ENCODE measurements around the gene CTR9.
"Not testable (repeated sequence)": the region's sequence is repeated elsewhere in the genome, so short reads cannot be mapped to it uniquely, and the experiment has no call there.

Gene CTR9

DNA sequence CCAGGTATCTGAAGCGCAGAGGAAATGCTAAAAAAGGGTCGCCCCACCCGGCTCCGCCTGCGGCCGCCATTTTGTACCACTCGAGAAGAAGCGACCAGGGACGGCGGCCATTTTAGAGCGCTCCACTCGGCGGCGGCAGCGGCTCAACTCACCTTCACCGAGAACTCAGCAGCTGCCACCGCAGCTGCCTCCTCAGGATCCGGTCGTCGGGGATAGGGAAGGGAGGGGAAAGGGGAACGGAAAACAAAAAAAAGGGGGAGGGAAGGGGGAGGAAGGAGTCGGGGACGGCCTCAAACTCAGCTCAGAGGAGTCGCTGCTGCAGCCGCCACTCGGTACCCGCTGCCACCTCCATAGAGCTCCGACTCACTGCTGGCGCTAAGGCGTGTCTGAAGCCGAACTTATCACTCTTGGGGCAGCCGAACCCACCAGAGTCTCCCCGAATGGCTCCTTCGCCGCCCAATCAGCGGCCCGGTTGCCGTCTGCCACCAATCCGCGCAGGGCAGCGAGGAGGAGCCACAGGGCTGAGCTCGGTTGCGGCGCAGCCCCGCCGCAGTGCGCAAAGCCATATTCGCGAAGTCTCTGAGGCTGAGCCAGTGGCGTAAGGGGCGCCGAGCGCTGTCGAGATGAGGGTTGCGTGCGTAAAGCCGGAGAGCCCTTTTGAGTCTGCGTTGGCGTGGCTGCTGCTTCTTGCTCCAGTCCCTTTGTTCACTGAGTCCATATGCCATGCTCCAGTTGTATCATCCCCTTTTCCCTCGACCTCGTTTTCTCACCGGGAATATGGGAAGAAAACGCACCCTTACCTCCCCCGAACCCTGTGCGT lies 57.7 kb downstream of the CTR9 start, which contains the start of gene EIF4G2:
Gene EIF4G2, minus strand, starts transcription at position 374 of the 820 bp plus-strand sequence.
- in situ Hi-C loops (cut with MboI; ENCODE audit: low sequenced_read_pairs) = no loop called here

DNA sequence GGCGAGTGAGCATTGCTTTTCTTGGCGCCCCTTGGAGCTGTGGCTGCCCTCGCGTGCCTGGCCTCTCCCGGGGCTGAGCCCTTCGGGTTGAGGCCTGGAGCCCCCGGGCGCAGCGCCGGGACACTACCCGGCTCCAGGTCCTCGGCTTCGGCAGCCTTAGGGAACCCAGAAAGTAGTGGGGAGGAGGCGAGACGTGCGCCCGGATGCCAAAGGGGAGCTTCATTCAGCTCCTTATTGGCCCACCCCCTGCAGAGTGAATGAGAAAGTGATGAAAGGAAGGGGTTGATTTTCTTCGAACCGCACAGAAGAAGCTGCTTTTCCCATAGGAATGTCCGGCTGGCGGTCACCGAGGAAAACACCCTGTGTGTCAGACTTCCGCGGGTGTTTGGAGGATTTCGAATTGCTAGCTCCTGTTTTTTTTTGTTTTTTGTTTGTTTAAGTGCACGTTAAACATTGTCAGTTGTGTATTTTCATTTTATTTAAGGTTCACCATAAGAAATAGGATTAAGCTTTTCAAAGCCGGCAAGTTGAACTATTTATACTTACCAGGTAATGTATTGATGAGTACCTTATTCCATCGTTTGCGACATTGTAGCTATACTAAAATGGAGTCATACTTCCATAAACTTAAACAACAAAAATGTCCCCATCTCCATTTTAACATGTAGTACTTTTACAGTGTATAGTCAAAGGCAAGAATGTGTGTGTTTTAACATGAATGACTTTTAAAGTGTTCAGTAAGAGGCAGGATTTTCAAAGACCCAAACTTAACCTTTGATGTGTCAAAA lies 58.5 kb downstream of the CTR9 start:
- in situ Hi-C loops (cut with MboI; ENCODE audit: low sequenced_read_pairs) = no loop called here

DNA sequence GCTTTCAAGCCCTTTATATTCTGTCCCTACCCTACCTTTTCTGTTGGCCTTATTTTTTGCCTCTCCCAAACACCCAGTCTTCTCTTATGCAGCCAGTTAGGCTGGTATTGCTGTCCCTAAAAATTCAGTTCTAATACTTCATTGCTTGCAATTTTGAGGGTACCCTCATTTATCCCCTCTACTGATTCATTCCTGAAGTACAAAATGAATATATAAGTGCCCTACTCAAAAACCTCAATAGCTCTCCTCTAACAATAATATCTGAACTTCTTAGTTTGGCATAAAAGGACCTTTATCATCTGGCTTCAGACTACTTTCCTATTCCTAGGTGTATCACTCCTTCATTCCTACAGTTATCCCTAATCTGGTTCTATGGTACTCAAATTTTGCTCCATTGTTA lies 62.9 kb downstream of the CTR9 start:
- in situ Hi-C loops (cut with MboI; ENCODE audit: low sequenced_read_pairs) = no loop called here

DNA sequence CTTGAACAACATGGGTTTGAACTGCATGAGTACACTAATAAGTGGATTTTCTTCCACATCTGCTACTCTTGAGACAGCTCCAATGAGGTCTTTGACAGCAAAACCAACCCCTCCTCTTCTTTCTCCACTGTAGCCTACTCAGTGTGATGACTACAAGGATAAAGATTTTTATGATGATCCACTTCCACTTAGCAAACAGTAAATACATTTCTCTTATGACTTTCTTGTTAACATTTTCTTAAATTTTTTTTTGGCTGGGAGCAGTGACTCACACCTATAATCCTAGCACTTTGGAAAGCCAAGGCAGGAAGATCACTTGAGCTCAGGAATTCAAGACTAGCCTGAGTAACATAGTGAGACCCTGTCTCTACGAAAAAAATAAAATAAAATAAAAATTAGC lies 67.5 kb downstream of the CTR9 start:
- in situ Hi-C loops (cut with MboI; ENCODE audit: low sequenced_read_pairs) = no loop called here

DNA sequence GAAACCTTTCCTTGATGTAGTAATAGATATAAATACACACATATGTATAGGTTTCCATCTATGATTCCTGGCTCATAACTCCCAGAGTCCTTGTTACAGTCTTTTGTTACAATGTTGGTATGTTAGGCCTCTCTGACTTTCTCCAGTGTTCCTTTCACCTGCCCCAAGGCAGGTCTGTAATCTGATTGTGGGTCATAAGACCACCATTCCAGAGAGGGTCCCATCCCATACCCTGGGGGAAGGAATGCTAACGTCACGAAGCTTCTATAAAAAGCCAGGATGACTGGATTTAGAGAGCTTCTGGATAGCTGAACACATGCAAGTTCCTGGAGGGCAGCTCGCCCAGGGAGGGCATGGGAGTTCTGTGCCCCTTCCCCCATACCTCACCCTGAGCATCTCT lies 71.4 kb downstream of the CTR9 start:
- in situ Hi-C loops (cut with MboI; ENCODE audit: low sequenced_read_pairs) = not testable (repeated sequence)

DNA sequence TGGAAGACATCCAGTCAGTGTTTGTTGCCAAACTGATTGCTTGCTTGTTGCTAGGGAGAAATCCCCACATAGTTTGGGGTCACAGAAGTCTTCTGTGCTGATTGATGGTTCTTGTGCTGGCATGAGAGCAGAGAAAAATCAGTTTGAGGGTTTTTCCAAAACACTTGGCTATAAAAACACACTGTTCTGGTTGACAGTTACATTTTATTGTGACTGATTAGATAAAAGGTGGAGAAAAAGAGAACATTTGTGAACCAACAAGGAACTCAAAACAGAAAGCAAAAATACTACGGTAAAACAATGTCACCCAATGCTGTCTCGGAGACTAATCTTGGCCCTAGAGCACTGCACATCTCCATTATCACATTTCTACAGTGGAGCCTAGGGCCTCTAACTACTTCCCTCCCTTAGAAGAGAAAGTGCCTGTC lies 72.1 kb downstream of the CTR9 start:
- in situ Hi-C loops (cut with MboI; ENCODE audit: low sequenced_read_pairs) = no loop called here

DNA sequence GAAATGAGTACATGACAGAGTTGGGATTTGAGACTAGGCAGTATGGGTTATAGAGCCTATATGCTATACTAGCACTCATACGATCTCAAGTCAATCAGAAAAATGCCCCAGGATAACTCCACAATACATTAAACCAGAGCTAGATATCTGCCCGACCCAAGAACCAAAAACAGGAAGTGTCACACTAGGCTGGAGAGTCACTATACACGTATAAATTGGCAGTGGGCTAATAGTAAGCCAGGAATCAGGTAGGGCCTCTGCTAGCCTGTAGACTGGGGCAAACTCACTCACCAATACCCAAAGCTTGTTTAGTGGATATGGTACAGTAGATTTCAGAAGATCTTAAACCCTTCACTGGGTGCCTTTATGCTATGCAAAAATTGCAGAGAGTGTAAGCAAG lies 73.8 kb downstream of the CTR9 start:
- in situ Hi-C loops (cut with MboI; ENCODE audit: low sequenced_read_pairs) = no loop called here

DNA sequence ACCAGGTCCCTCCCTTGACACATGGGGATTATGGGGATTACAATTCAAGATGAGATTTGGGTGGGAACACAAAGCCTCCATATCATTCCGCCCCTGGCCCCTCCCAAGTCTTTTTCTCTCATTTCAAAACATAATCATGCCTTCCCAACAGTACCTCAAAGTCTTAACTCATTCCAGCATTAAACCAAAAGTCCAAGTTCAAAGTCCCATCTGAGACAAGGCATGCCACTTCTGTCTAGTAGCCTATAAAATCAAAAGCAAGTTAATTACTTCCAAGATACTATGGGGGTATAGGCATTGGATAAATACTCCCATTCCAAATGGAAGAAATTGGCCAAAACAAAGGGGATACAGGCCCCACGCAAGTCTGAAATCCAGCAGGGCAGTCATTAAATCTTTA lies 77.4 kb downstream of the CTR9 start:
- in situ Hi-C loops (cut with MboI; ENCODE audit: low sequenced_read_pairs) = no loop called here

DNA sequence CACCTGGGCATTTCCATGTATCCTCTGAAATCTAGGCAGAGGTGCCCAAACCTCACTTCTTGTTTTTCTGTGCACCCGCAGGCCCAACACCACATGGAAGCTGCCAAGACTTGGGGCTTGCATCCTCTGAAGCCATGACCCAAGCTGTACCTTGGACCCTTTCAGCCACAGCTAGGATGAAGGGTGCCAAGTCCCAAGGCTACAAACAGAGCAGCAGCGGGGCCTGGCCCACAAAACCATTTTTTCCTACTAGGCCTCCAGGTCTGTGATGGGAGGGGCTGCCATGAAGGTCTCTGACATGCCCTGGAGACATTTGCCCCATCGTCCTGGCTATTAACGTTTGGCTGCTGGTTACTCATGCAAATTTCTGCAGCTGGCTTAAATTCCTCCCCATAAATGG lies 78.1 kb downstream of the CTR9 start:
- in situ Hi-C loops (cut with MboI; ENCODE audit: low sequenced_read_pairs) = no loop called here
